ENCODE data around the gene ACSBG1.

- TF ChIP-seq CTCF (IDR thresholded peaks at IDR 0.05) = no peak
- TF ChIP-seq POLR2A (IDR thresholded peaks at IDR 0.05) = no peak
Measured at GRCh38 chr15:78261062-78261461, 26.7 kb upstream of the ACSBG1 start.

All from esophagus squamous epithelium (tissue), 4 donors.